Calu3 (cell line): Measurements from ENCODE around the gene KIAA1191. TPM values are rescaled to one million over a fixed set of nuclear protein-coding genes. Genes with fewer than 3 reads are reported as not detected.
"Not testable (repeated sequence)": the region's sequence is repeated elsewhere in the genome, so short reads cannot be mapped to it uniquely, and the experiment has no call there.

ENCODE experiments used
- Bru-seq: library from RNA; stranded (reverse); fragments of 400-500 nt; gene quantifications from one replicate; lab custom pipeline; 2021; lab: Mats Ljungman, UMichigan
- BruChase-seq, 2 experiments: library from RNA; stranded (reverse); fragments of 400-500 nt; gene quantifications; one replicate each; lab custom pipeline; 2021; lab: Mats Ljungman, UMichigan
- BruUV-seq: library from RNA; stranded (reverse); fragments of 400-500 nt; replicated peaks from 2 replicates; lab custom pipeline; 2021; lab: Mats Ljungman, UMichigan
- CTCF ChIA-PET: fragments of 300-600 bp; sonication (Branson Sonifier 250); formaldehyde crosslinking; loops from one replicate; lab custom pipeline; 2022; ENCODE audit warnings: antibody characterized with exemption; lab: Charles Lee
- DNase-seq: peaks from one replicate; pipeline ENCODE4 v3.0.0; 2022
- H3K27ac Mint-ChIP-seq: one replicate; pipeline ENCODE4 v1.8.0; 2022; ENCODE audit warnings: mixed read lengths; ENCODE audit not compliant: unreplicated experiment
- H3K27me3 Mint-ChIP-seq: one replicate; pipeline ENCODE4 v1.8.0; 2022; ENCODE audit warnings: mixed read lengths; ENCODE audit not compliant: unreplicated experiment
- H3K36me3 Mint-ChIP-seq: one replicate; pipeline ENCODE4 v1.8.0; 2022; ENCODE audit warnings: mild to moderate bottlenecking, moderate library complexity, mixed read lengths; ENCODE audit not compliant: insufficient read depth, unreplicated experiment
- H3K4me1 Mint-ChIP-seq: one replicate; pipeline ENCODE4 v1.8.0; 2022; ENCODE audit warnings: mild to moderate bottlenecking, low read depth, mixed read lengths; ENCODE audit not compliant: unreplicated experiment
- H3K4me3 Mint-ChIP-seq: one replicate; pipeline ENCODE4 v1.8.0; 2022; ENCODE audit warnings: mild to moderate bottlenecking, low read depth, moderate library complexity, mixed read lengths; ENCODE audit not compliant: unreplicated experiment
- H3K9me3 Mint-ChIP-seq: one replicate; pipeline ENCODE4 v1.8.0; 2022; ENCODE audit warnings: low read depth, mixed read lengths; ENCODE audit not compliant: unreplicated experiment
- CTCF ChIP-seq: fragments of 200-600 bp; IDR thresholded peaks from one replicate; pipeline ENCODE4 v1.8.0; 2022; ENCODE audit warnings: antibody characterized with exemption; ENCODE audit not compliant: unreplicated experiment
- intact Hi-C: fragments of 100-400 bp; cut with micrococcal nuclease; formaldehyde crosslinking; loops from one replicate; pipeline ENCODE4 v1.10.0; 2022; ENCODE audit not compliant: unreplicated experiment
- long read RNA-seq: library from polyadenylated mRNA; stranded (forward); transcript quantifications from one replicate; pipeline ENCODE4 v2.0.0, GENCODE V29; 2022
- total RNA-seq: library from RNA; stranded (reverse); gene quantifications from 2 replicates; pipeline ENCODE4 v1.2.3, GENCODE V29; 2022

The KIAA1191 gene
- total RNA-seq, result 75.8 and 79.0 TPM in 2 replicates
- percentile 85 among the genes with signal in this experiment for Bru-seq, nascent RNA
- BruChase-seq, experiment 1, labeled RNA remaining after a 6-hour chase, result percentile 93 among the genes with signal in this experiment
- percentile 88 among the genes with signal in this experiment for BruChase-seq, experiment 2, labeled RNA remaining after a 2-hour chase
- long read RNA-seq, transcript KIAA1191-201 (9 exons, 2,991 nt), result major isoform, 25 of 91 reads
- long read RNA-seq, transcript KIAA1191-202 (8 exons, 2,700 nt), result minor isoform, 10 of 91 reads
- long read RNA-seq, partial matches to known transcripts, result 26 of 91 reads
- long read RNA-seq, other reads (novel, unspliced or antisense), result 24 of 91 reads

GRCh38 chr5:176361437-176362232, at the start of gene KIAA1191:
KIAA1191 (minus strand) TSS chr5:176361764; CDS start chr5:176359508, 2,256 bp downstream.
- CTCF ChIA-PET, result interaction anchor here (0.6 to 0.9 kb wide), 5 partner anchors 9 to 717 kb away, joined by 3 to 4 read pairs (median 3); partner anchors contain the start of genes HIGD2A and NOP16
- Mint-ChIP-seq H3K27ac (peak within 1 kb of the TSS; percentile 80), H3K4me1 (no peaks in the 10 kb centered on the region), H3K9me3 (no peaks in the 10 kb centered on the region), H3K27me3 (no peaks in the 10 kb centered on the region), H3K36me3 (peaks cover 28% of the 10 kb centered on the region), H3K4me3 (peak within 1 kb of the TSS; percentile 99)
- no peak for TF ChIP-seq CTCF
- peak; percentile 95 for DNase-seq
- no TSS peak for BruUV-seq
- intact Hi-C loops, result no loop called here

- peaks cover 30% of the 10 kb centered on the region for H3K36me3 Mint-ChIP-seq
- H3K4me3 Mint-ChIP-seq, result no peak overlapping the region
- intact Hi-C loops, result loop anchor here (10.0 kb wide), 1 partner anchor 204 kb away; the partner anchor contains the start of gene GPRIN1
- peak overlapping the region; percentile 3 for H3K27ac Mint-ChIP-seq
- no peak for TF ChIP-seq CTCF
- no TSS peak for BruUV-seq
- CTCF ChIA-PET, result interaction anchor here (0.5 to 1.0 kb wide), 5 partner anchors 10 to 52 kb away, joined by 3 to 6 read pairs (median 4); partner anchors contain the start of gene FAF2
- no peaks in the 10 kb centered on the region for H3K27me3 Mint-ChIP-seq
- peaks cover 37% of the 10 kb centered on the region for H3K4me1 Mint-ChIP-seq
- H3K9me3 Mint-ChIP-seq, result no peaks in the 10 kb centered on the region
- peak; percentile 61 for DNase-seq
These were observed 49.1 kb upstream of the KIAA1191 start for GRCh38 chr5:176410486-176411180.

- H3K27me3 Mint-ChIP-seq, result no peaks in the 10 kb centered on the region
- H3K4me1 Mint-ChIP-seq, result peaks cover 37% of the 10 kb centered on the region
- peaks cover 22% of the 10 kb centered on the region for H3K36me3 Mint-ChIP-seq
- intact Hi-C loops, result loop anchor here (10.0 kb wide), 1 partner anchor 205 kb away; the partner anchor contains the start of gene GPRIN1
- no TSS peak for BruUV-seq
- DNase-seq, result no peak
- no peak overlapping the region for H3K4me3 Mint-ChIP-seq
- no peak for TF ChIP-seq CTCF
- CTCF ChIA-PET, result interaction anchor here (0.5 to 1.0 kb wide), 5 partner anchors 9 to 511 kb away, joined by 3 to 6 read pairs (median 3); no protein-coding TSS in a partner anchor
- no peak overlapping the region for H3K27ac Mint-ChIP-seq
- no peaks in the 10 kb centered on the region for H3K9me3 Mint-ChIP-seq
These were observed 48.2 kb upstream of the KIAA1191 start for GRCh38 chr5:176409765-176410164.

GRCh38 chr5:176408590-176408989, 47.0 kb upstream of the KIAA1191 start:
- intact Hi-C loops, result no loop called here
- Mint-ChIP-seq H3K27me3 (no peaks in the 10 kb centered on the region), H3K4me1 (peaks cover 26% of the 10 kb centered on the region), H3K4me3 (no peak overlapping the region), H3K36me3 (peaks cover 23% of the 10 kb centered on the region), H3K27ac (no peak overlapping the region), H3K9me3 (no peaks in the 10 kb centered on the region)
- CTCF ChIA-PET, result interaction anchor here (0.6 to 0.7 kb wide), 2 partner anchors 15 to 164 kb away, joined by 4 to 6 read pairs; no protein-coding TSS in a partner anchor
- TF ChIP-seq CTCF, result no peak
- DNase-seq, result no peak
- no TSS peak for BruUV-seq

GRCh38 chr5:176408252-176408573, 46.6 kb upstream of the KIAA1191 start:
- H3K36me3 Mint-ChIP-seq, result peaks cover 27% of the 10 kb centered on the region
- H3K27me3 Mint-ChIP-seq, intact Hi-C loops, CTCF ChIA-PET, H3K9me3 Mint-ChIP-seq, H3K27ac Mint-ChIP-seq, H3K4me3 Mint-ChIP-seq, DNase-seq, BruUV-seq: not testable (repeated sequence)
- peaks cover 25% of the 10 kb centered on the region for H3K4me1 Mint-ChIP-seq
